D341Med (cell line): ENCODE results near the gene TNS4.
"Not testable (repeated sequence)": the region's sequence is repeated elsewhere in the genome, so short reads cannot be mapped to it uniquely, and the experiment has no call there.

ENCODE experiments used
- DNase-seq: peaks from one replicate; pipeline ENCODE4 v3.0.0; 2012; ENCODE audit warnings: low spot score

Gene TNS4

GRCh38 chr17:40501499-40501911 lies at the start of gene TNS4:
Gene TNS4 (minus strand): TSS chr17:40501623. CDS start chr17:40496425, 5,198 bp downstream.
- no peak for DNase-seq

- DNase-seq: peak; percentile 28
Measured at GRCh38 chr17:40550608-40551007, 49.2 kb upstream of the TNS4 start.

DNA sequence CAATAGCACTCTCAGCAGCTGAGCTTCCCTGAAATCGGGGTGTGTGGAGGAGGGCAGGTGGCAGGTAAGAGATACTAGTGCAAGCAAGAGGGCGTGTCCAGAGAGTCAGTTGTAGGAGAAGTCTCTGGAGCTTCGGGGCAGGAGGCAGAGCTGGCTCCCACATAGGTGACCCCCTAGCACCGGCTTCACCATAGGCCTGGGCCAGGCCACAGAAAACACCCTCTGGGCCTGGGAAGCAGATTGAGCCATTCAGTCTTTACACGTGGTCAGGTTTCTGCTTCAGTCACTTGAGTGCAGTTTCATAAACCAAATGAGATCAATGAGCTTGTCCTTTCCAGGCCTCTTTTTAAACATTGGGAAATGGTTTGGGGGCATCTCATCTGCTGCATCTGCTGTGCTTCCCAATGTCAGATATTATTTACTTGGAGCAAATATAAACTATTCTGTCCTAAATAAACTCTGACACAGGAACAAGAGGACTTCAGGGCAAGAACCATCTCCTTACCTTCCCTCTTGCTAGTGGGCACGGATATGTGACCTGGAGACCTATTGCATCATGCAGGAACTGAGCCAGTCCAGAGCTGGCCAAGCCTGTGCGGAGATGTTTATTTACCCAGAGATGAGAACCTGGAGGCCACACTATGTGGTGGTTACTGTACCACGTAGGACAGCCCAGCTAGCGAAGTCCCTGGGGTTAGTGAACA lies 47.7 kb upstream of the TNS4 start:
- DNase-seq: peak; percentile 30

DNA sequence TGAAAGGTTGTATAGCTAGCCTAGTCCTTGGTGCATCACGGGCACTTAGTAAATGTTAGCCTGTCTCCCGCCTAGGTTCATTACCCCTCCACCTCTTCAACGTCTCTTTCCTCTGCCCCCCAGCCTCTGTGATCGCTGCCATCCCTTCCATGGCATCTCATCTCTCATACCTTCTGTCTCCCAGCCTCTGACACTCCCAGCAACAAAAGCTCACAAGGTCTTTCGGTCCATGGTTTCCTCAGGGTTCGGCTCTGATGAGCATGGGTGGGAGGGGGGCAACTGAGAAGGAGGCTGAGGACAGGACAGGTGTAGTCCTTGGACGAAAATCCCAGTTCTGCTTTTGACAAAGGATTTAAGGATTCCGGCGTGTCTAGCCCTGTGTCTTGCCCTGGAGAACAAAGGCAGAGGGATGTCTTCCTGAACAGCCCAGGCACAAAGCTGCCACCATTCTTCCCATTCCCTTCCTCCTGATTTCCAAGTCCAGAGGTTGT lies 47.1 kb upstream of the TNS4 start:
- DNase-seq: peak; percentile 14

DNA sequence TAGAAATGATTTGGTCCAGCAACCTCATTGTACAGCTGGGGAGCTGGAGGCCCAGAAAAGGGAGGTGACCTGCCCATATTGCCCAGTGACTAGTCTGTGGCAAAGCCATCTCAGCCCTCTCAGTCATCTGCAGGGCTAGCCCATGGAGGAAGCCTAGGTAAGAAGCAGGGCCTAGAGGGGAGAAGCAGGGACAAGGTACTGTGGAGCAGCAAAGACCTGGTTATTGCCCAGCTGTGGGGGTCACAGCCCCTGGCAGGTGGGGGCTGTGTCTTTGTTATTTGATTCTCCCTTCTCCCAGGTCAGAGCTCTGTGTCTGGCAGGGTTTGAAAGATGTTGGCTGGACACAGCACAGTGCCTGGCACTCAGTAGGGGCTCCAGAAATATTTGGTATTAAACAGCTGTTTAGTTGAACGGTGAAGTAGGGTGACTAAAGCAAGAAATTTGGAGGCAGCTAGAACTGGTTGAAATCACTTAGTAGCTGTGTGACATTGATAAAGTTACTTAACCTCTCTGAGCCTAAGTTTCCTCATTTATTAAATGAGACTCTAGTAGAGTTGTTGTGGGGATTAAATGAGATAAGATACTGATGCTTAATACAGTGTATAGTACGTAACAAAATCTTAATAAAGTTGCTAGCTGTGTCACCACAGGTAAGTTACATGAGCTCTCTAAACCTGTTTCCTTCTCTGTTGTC lies 46.5 kb upstream of the TNS4 start:
- no peak for DNase-seq

DNA sequence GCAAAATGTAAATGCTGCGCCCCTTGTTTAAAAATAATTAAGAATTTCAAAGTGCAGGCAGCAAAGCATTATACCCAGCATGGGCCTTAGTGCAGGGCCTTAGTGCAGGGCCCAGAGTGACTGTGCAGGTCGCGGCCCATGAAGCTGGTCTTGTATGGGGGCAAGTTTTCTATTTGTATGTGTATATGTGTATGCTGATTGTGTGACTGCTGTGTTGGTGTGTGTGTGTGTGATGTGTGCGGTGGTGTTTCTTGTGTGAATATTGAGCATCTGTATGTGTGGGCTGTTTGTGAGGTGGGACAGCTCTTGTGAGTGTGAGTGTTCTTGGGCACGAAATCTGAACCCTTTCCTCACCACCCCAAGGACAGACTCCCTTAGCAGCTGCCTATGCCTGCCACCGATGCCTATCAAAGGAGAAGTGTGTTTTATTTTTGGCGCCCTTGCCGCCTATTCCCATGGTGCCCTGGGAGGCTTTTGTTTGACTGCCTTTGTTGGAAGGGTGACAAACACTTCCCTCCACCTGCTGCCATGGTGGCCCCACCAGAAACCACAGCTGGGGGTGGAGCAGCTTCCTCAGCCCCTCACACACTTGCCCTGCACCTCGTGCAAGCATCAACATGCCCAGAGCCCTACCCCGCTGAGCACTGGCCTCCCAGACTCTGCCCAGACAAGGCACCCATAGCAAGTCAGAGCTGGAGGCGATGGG lies 45.8 kb upstream of the TNS4 start:
- DNase-seq: no peak

GRCh38 chr17:40546497-40546896 lies 45.1 kb upstream of the TNS4 start:
- DNase-seq: not testable (repeated sequence)

DNA sequence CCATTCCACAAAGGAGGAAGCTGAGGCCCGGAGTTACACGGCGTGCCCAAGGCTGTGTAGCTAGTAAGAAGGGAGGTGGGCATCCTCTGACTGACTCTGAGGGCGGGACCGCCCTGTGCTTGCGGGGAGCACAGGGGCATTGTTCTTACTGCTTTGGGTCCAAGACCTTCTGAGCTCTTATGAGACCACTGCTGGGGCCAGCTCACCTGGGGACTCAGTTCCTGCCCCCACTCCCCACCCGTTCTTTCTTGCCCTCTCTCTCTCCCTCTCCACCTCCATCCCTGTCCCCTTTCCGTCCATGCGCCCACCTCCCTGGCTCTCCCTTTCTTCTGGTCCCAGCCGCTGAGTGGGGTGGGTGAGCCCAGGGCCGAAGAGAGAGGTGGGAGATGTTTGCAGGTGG lies 44.2 kb upstream of the TNS4 start:
- no peak for DNase-seq

DNA sequence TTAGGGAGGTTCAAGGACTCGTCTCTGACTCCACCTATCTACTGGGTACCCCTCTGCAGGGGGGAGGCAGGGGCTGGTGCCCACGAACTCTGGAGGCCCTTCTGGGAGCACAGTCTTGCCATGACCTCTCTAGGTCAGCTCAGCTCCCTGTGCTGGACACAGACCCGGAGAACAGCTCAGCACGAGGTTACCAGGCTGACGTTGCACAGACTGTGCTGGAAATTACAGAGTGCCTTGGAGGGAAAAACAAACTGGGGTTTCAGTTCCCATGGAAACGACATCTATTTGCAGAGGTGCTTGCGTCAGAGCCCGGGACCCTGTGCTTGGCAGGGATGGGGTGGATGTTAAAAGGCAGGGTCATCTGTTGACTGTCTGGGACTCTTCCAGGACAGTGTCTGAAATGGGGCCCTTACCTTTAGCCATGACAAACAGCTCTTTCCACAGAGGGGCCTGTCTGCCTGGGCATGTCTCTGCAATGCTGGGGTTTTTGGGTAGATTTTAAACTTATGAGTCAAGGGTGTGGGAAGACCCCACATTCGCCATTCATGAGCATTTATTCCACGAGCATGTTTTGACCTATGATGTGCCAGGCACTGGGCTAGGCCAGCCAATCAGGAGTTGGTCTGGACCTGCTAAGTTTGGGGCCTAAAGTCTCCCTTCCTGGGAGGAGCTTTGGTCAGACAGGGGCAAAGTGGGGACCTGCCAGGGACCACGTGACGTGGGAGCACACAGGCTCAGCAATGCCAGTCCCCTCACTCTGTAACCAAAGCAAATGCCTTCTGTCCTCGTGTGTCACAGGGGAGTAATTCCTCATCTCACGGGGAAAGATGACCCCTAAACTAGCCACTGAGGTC lies 41.4 kb upstream of the TNS4 start:
- no peak for DNase-seq

DNA sequence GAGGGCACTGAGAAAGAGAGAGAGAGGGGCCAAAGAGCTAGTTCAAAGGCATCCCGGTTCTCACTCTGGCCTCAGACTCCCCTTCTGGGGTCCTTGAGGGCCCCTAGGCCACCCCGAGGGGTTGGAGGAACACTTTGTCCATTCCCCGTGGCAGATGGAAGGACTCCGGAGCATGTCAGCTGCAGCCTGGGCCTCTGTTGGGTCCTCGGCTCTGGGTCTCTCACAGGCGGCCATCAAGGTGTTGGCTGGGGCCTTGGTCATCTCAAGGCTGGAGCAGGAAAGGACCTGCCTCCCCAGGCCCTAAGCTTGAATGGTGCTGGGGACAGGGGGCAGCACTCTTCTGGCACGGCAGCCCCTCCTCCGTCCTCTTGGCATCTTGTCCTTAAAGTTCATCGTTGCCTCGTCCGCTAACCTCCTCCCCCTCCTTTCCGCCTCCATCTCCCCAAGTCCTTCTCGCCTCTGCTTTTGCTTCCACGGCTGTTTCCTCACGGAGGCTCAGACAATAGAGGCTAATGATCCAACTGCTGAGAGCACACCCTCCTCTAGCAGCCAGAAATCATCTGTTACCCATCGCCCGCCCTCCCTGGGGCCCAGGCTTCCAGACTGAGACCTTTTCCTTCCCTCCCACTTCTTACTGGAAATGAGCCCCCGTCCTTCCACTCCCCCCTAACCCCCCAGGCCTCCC lies 40.6 kb upstream of the TNS4 start:
- DNase-seq: no peak

DNA sequence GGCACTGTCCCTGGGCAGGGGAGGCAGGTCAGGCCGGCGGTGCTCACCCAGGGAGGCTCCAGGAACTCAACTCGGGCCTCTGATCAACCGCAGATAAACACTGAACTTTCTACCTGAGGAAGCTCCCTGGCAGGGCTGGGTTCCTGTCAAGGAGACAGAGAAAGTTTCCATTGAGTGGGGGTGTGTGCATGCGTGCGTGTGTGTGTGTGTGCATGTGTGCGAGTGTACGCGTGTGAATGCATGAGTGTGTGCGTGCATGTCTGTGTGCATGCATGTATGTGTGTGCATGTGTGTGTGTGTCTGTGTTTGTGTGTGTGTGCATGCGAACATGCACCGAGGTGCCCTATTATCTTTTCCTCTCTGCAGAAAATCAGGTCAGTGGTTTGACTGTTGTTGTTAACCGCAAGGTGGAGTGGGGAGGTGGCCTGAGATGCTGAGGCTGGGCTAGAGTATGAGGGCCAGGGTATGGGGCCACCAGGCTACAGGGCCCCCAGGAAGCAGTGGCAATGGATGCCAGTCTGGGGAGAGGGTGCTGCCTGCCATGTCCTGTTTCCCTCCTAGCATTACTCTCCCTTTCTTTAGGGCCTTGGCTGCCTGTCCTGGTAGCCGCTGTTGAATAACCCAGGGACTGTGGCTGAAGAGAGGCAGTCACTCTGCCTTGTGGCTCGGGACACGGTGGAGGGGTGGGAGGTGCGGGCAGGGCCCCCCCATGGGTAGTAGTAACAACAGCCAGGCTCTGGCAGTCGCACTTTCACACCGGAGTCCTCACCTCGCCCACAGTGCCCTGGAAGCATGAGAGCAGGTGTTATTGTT lies 39.8 kb upstream of the TNS4 start:
- DNase-seq: no peak

DNA sequence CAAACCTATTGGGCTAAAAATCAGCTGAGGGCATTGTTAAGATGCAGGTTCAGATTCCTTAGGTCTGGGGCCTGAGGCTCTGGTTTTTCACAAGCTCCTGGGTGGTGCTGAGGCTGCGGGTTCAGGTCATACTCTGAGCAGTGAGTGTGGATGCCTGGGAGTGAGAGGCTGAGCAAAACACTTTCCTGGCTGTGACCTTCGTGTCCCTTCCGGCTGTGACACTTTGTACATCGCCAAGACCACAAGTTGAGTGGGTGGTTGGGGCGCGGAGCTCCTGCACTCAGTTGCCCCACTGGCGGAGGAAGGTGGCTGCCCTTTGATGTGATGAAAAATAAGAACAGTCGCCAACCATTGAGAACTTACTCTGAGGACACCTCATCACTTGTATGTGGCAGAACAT lies 39.0 kb upstream of the TNS4 start:
- no peak for DNase-seq

- DNase-seq: no peak
Measured at GRCh38 chr17:40539711-40540411, 38.4 kb upstream of the TNS4 start.

GRCh38 chr17:40538936-40539705 lies 37.7 kb upstream of the TNS4 start:
- DNase-seq: no peak

DNA sequence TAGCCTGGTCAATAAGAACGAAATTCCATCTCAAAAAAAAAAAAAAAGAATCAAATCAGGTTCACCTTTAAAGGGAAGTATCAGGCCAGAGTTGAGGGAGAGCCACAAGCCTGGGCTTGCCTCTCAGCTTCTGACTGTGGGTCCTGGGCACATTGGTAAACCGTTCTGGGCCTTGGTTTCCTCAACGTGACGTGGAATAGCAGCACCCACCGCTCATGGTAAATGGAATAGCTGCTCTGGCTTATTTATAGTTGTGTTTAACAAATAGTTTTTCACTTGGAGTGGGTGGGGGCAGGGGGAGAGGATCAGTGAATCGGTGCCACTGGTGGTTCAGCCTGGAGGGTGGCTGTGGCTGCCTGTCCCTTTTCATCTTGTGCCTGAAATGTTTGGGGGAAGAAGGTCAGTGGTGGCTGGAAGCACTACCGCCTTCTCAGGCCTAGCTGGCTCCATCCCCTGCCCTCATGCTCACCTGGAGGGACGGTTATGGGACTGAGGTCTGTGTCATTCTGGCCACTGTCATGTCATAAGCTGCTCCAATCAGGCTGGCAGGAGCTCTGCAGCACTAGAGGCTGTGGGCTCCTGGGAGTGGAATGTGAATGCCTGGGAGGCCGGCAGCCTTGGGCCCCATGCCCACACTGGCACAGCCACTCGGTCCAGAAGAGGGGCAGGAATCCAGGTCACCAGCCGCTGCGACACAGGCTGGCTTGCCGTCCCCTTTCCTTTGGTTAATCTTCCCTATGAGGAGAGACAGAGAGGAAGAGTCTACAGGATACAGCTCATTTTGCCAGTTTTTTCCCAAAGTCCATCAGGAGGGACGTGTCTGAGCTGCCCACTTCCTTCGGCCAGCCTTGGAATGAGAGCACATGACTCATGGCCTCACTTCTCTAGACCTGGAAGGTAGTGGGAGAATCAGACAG lies 36.9 kb upstream of the TNS4 start:
- DNase-seq: no peak

GRCh38 chr17:40536295-40537171 lies 35.1 kb upstream of the TNS4 start:
- no peak for DNase-seq

- DNase-seq: no peak
Measured at GRCh38 chr17:40535924-40536294, 34.5 kb upstream of the TNS4 start.
